Inflammatory macrophage (primary cell): Measurements from ENCODE around the gene LMAN2.
"Not testable (repeated sequence)": the region's sequence is repeated elsewhere in the genome, so short reads cannot be mapped to it uniquely, and the experiment has no call there.

ENCODE experiments used
- DNase-seq, 2 donors: peaks; one replicate each; pipeline ENCODE4 v3.0.0-alpha.2; 2020 to 2022

LMAN2 gene

GRCh38 chr5:177364159-177364962 is 12.9 kb upstream of the LMAN2 start:
- peak; percentile 26 to 58 for DNase-seq

DNA sequence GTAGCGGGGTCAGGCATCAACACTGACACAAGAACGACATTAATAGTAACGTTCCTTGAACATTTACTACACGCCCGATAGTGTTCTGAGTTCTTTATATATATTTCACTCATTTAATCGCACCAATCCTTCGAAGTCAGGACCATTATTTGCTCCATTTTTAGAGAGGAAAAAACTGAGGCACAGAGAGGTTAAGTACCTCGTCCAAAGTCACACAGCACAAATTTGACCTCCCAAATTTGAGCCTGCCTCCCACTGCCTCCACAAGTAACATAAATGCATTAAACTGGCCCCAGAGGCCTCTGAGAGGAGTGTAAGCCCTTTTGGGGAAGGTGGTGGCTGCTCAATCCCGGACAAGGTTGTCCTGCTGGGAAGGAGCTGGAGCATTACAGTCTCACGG is 12.1 kb upstream of the LMAN2 start:
- no peak for DNase-seq

DNA sequence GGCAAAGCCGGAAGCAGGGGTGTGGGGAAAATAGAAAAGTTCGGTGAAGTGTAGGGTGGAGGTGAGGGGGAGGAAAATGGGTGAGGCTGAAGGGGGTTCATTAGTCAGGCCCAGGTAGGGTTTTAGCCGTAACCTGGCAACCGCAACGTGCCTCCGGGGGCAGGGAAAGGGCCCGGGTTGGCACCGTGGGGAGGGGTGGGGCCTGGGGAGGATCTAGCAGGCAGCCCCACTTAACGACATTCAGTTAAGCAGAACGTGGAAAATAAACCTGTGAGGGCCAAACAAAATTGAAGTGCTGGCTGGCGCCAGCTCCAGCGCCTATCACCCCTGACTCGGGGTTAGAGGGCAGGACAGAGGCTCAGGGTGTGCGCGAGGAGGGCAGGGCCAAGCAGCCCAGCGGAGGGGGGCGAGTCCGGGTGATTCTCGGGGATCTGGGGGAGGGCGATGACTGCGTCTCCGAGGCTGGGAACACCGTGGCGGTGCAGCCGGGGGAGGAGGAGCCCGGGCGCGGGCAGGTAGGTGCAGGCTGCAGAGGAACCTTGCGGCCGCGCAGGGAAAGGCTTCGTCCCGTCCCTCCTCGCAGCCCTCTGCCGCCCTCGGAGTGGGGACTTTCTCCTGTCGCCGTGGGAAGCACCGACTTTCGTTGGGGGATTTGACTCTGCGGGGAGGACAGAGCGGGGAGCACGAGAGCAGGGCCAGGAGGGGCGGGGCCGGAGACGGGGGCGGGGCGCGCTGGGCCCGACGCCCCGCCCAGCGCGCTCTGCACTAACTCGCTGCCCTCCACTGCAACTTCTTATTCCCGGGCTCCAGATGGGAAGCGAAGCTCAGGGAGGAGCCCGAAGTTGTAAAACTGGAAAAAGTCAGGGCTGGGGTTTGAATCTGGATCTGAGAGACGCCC is 11.4 kb upstream of the LMAN2 start:
- peak in 1 of 2 donors; percentile 38 for DNase-seq

DNA sequence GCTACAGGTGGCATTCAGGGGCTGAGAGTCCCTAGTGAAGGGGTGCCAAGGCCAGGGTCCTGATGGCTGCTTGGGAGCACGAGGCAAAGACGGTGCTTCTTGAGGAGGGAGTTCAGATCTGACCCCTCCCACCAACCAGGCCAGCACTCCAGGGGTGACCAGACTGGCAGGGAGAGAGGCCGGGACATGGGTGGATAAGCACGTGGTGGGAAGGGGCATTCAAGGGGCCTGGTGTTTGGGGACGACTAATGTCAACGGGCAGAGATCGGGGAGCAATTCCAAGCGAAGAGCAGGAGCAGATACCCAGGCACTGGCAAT is 10.8 kb upstream of the LMAN2 start:
- DNase-seq = no peak

GRCh38 chr5:177361418-177362291 is 10.2 kb upstream of the LMAN2 start:
- DNase-seq = peak; percentile 46 to 64

DNA sequence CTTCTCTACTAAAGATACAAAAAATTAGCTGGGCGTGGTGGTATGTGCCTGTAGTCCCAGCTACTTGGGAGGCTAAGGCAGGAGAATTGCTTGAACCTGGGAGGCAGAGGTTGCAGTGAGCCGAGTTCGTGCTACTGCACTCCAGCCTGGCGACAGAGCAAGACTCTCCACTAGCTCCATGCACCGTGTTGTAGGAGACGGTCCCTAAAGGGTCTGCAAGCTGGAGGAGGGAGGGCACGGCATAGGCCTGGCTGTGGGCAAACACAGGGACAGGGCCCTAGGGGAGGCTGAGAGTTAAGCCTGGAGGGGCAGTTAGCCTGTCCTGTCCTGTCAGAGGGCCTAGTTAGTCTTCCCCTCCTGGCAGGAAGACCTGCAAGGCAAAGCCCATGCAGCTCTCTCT is 9.3 kb upstream of the LMAN2 start:
- not testable (repeated sequence) for DNase-seq

DNA sequence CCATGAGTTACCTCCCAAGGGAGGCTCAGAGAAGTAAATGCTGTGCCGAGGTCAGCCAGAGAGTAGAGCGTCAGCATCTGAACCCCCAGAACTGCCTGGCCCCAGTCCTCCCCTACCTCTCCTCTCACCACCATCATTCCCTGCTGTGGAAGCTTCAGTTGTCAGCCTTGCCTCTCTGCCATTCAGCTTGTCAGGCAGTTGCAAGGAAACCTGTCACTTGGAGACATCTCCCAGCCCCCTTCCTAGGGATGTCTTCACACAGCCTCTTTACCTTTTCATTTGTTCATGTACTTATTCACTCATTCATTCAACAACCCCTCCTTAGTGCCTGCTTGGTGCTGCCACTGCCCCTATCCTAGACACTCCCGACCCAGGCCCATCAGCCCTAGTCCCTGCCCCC is 8.4 kb upstream of the LMAN2 start:
- no peak for DNase-seq

- DNase-seq = no peak
These were observed 8.0 kb upstream of the LMAN2 start for GRCh38 chr5:177359451-177359851.

- DNase-seq = no peak
These were observed 6.9 kb upstream of the LMAN2 start for GRCh38 chr5:177358370-177358819.

DNA sequence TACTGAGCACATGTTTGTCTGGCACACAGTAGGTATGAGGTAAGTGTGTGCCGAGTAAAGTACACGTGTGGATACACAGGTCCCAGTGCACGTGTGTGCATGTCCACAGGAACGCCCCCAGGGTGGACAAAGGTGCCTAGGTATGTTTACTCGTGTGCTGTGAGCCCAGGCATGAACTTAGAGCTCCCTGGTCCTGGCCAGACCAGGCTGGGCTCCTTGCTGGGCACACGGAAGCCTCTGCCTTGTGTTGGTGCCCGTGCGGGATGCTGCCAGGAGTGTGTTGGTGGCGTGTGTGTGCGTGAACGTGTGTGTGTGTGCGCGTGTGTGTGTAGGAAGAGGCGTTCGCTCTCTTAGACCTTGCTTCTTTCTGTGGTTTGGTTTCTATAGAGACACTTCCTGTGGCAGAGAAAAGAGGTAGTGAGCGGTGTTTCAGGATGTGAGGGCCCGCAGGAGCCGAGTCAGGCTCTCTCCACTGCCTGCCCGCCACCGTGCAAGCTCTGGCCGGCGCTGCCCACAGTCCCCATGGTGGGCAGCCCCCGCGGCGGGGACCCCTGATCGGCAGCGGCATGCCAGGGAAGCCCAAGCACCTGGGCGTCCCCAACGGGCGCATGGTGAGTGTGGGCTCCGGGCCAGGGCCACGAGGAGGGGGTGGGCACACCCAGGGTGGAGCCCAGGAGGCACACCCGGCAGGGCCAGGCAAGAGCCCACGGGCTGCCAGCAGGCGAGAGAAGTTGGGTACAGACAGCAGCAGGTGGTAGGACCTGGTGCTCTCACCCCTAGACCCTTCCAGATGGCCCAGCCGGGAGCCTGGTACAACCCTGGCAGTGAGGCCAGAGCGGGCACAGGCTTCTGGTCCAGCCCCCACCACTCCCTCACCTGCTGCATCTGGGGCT is 6.2 kb upstream of the LMAN2 start, which contains the start of gene RGS14:
Gene RGS14 (plus strand): TSS at position 466 of the 893 bp plus-strand sequence. CDS start 101 bp downstream, at position 567.
- DNase-seq = peak; percentile 83 to 84

DNA sequence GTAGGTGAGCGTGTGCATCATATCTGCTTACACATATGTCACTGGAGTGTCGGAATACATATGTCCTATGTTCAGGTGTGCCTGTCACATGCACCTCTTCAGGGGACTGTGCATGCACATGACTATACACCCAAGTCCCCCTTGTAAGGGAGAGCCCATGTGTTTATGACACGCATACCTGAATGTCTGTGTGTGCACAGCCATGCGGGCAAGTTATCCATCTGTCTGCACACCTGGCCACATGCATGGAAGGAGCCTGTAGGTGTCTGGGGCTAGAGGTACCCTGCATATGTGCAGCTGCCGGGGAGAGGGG is 5.6 kb upstream of the LMAN2 start:
- DNase-seq = no peak

DNA sequence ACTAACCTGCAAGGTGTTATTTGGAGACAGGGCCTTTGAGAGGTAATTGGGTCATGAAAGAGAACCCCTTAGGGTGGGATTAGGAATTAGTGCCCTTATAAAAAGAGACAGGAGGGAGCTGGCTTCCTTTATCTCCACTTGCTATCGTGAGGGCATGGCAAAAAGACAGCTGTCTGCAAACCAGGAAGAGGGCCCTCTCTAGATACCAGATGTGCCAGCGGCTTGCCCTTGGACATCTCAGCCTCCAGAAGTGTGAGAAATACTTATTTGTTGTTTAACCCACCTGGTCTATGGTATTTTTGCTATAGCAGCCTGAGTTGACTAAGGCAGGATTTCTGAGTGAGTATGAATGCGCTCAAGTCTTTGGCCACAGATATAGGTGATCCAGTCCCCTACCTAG is 5.3 kb upstream of the LMAN2 start:
- no peak for DNase-seq

GRCh38 chr5:177355868-177356168 is 4.3 kb upstream of the LMAN2 start:
- DNase-seq = peak; percentile 49 to 56

DNA sequence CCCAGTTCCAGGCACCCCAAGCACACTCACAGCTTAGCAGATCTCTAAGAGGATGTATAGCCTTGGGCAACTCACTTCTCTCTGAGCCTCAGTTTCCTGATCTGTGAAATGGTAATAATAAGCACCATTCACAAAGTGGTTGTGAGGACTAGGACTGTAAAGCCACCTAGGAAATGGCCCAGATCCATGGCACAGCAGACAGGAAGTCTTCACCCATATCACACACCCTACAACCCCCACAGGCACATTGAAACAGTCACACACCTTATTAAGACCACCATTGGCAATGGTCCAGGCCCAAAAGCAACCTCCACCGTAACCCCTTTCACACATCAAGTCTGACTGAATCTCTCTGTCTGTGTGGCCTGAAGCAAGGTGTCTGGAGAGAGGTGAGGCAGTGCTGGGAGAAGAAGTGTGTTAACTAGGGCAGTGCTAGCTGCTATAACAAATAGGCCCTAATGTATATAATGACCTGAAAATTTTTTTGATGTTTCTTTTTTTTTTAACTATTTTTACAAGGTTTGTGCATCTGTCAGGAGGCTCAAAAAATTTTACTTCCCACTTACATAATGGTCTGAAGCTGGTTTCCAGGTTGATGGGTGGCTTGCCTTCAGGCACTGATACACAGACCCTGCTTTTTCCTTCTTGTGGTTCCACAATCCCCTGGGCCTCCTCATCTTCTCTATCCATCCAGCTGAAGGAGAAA is 3.8 kb upstream of the LMAN2 start:
- no peak for DNase-seq

- peak; percentile 70 to 85 for DNase-seq
These were observed 3.2 kb upstream of the LMAN2 start for GRCh38 chr5:177354711-177355110.

DNA sequence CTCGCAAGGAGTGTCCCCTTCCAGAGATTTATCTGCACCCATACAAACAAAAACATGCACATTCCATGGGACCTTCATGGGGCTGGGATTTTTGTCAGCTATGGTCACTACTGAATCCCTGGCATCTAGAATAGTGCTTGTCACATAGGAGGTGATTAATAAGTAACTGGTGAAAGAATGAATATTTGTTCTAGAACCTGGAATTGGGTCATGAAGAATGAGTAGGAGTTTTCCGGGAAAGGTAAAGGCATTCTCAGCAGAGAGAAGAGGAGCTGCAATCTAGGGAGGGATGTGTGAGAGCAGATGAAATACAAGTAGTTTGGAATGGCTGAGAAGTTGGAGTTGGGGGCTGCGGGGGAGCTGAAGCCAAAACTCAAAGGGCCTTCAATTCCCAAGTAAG is 2.8 kb upstream of the LMAN2 start:
- no peak for DNase-seq

DNA sequence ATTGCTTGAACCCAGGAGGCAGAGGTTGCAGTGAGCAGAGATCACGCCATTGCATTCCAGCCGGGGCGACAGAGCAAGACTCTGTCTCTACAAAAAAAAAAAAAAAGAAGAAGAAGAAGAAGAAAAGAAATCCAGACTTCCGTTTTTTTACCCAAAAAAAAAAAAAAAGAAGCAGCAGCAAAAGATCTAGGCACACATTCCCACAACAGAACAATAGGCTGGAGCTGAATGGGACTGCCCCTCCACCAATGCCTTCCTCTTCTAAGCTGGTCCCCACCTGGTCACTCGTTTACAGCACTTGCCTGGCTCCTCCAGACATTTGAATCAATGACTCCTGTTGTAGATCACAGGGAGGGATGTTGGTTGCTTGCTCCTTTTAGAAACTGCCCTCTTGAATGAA is 1.6 kb upstream of the LMAN2 start:
- DNase-seq = peak; percentile 40 to 66

DNA sequence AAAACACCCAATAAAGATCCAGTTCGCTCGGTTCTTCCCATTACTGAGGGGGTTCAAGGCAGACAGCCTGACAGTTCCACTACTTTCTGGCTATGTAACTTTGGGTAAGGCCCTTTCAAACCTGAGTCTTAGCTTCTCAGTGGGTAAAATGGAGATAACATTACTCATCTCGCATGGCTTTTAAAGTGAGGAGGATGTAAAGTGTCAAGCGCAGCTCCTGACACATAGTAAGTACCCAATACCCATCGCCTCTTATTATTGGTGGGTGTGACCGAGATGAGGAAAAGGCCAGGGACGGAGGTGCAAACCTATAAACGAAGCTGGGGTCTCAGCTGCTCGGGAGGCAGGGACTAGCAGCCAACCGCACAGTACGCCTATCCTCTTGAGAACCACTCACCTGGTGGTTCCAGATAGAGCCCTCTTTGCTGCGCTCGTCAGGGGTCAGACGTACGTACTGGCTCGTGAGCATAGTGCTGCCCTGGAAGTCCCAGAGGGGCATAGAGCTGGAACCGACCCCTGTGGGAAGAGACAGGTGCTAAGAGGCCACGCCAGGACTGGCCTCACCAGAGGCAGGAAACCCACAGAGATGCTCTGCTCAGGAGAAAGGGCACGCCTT is 584 bp downstream of the LMAN2 start:
- DNase-seq = no peak

GRCh38 chr5:177349762-177350161 is 1.7 kb downstream of the LMAN2 start:
- DNase-seq = peak in 1 of 2 donors; percentile 21

DNA sequence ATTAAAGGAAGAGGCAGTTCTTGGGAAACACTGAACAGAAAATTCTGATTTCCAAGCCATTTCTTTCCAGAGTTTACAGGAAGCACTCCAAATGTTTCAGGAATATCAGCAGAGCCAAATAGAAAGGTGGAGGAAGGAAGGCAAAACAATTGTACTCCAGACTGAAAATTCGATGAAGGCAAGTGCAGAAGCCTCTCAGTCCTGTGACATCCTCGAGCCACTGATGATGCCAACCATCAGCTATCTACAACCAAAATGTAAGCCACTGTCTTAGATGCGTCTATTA is 2.2 kb downstream of the LMAN2 start:
- no peak for DNase-seq

DNA sequence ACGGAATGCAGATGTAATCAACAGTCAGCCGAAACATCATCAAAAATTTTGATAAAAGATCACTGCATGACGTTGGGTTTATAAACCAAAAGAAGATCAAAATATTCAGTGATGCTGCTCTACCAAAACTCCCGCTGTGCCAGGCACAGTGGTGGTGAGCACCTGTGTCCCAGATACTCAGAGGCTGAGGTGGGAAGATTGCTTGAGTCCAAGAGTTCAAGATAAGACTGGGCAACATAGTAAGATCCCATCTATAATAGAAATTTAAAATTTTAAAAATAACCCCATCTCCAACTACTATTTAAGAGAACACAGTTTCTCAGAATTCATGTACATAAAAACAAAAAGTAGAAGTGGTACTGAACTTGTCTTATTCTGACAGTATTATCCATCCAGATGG is 3.8 kb downstream of the LMAN2 start:
- no peak for DNase-seq
